CD8-positive, alpha-beta memory T cell (primary cell): ENCODE data around the gene DOCK7. TPM values are rescaled to one million over a fixed set of nuclear protein-coding genes. Genes with fewer than 3 reads are reported as not detected.

Source experiments
- CTCF ChIA-PET: fragments of 350-600 bp; sonication (Branson Sonifier 250); formaldehyde crosslinking; loops from one replicate; lab custom pipeline; 2021; ENCODE audit warnings: antibody characterized with exemption; lab: Charles Lee
- POLR2A ChIA-PET: fragments of 350-600 bp; sonication (Branson Sonifier 250); formaldehyde crosslinking; loops from one replicate; lab custom pipeline; 2021; ENCODE audit warnings: antibody characterized with exemption; lab: Charles Lee
- DNase-seq, 5 donors: peaks; one replicate each; pipeline versions ENCODE4 v3.0.0 to v3.0.0-alpha.2; 2020 to 2022; ENCODE audit warnings: mixed read lengths in 1 of 5
- H3K27ac ChIP-seq: one replicate; pipeline ENCODE4 v1.7.0; 2013; ENCODE audit warnings: low read depth, mild to moderate bottlenecking, low read length, moderate library complexity
- H3K27me3 ChIP-seq: 2 replicates; pipeline ENCODE4 v1.7.0; 2013; ENCODE audit warnings: low read length, mild to moderate bottlenecking; ENCODE audit not compliant: insufficient read depth, poor library complexity, severe bottlenecking
- H3K36me3 ChIP-seq: 2 replicates; pipeline ENCODE4 v1.7.0; 2013; ENCODE audit warnings: mild to moderate bottlenecking, low read length, moderate library complexity; ENCODE audit not compliant: insufficient read depth
- H3K4me1 ChIP-seq: 2 replicates; pipeline ENCODE4 v1.7.0; 2013; ENCODE audit warnings: mild to moderate bottlenecking, low read length, moderate library complexity; ENCODE audit not compliant: insufficient read depth
- H3K4me3 ChIP-seq: 2 replicates; pipeline ENCODE4 v1.7.0; 2013; ENCODE audit warnings: mild to moderate bottlenecking, low read length
- H3K9me3 ChIP-seq: 2 replicates; pipeline ENCODE4 v1.7.0; 2013; ENCODE audit warnings: mild to moderate bottlenecking, low read length
- H3K27ac Mint-ChIP-seq, 8 donors: one replicate each; pipeline ENCODE4 v1.8.0; 2020 to 2021; ENCODE audit warnings: mixed read lengths in 8 of 8, mild to moderate bottlenecking in 6 of 8, inconsistent platforms in 3 of 8, moderate library complexity in 3 of 8
- H3K27me3 Mint-ChIP-seq, 2 donors: one replicate each; pipeline ENCODE4 v1.8.0; 2020 to 2021; ENCODE audit warnings: mixed read lengths in 2 of 2, mild to moderate bottlenecking in 1 of 2, moderate library complexity in 1 of 2
- H3K36me3 Mint-ChIP-seq, 3 donors: one replicate each; pipeline ENCODE4 v1.8.0; 2020 to 2021; ENCODE audit warnings: mixed read lengths in 3 of 3, inconsistent platforms in 1 of 3, mild to moderate bottlenecking in 1 of 3
- H3K4me1 Mint-ChIP-seq, 3 donors: one replicate each; pipeline ENCODE4 v1.8.0; 2020 to 2021; ENCODE audit warnings: mixed read lengths in 3 of 3, inconsistent platforms in 1 of 3, mild to moderate bottlenecking in 1 of 3
- H3K4me3 Mint-ChIP-seq, 7 donors: one replicate each; pipeline ENCODE4 v1.8.0; 2020 to 2021; ENCODE audit warnings: mixed read lengths in 7 of 7, mild to moderate bottlenecking in 6 of 7, moderate library complexity in 4 of 7, inconsistent platforms in 2 of 7
- H3K9me3 Mint-ChIP-seq, 5 donors: one replicate each; pipeline ENCODE4 v1.8.0; 2020 to 2022; ENCODE audit warnings: mixed read lengths in 5 of 5, mild to moderate bottlenecking in 3 of 5, moderate library complexity in 2 of 5, inconsistent platforms in 1 of 5
- polyA plus RNA-seq: library from polyadenylated mRNA; unstranded; fragments of 300-500 nt; fragmentation: Illumina TruSeq; gene quantifications from one replicate; pipeline ENCODE4 v1.2.3, GENCODE V29; 2021
- total RNA-seq, 2 experiments: library from RNA; stranded (reverse); gene quantifications; one replicate each; pipeline ENCODE4 v1.2.3, GENCODE V29; 2021

The DOCK7 gene
- total and polyA plus RNA-seq, 3 experiments from 2014 or later: 2.4 to 10.5 (median 10.5) TPM

GRCh38 chr1:62676611-62677356, 11.4 kb downstream of the DOCK7 start:
- Histone ChIP-seq H3K27me3 (no peaks in the 10 kb centered on the region), H3K9me3 (no peaks in the 10 kb centered on the region), H3K4me1 (no peaks in the 10 kb centered on the region), H3K27ac (no peak overlapping the region), H3K4me3 (no peak overlapping the region), H3K36me3 (no peaks in the 10 kb centered on the region)
- H3K36me3 Mint-ChIP-seq: peaks cover 0 to 2% (median 0%) of the 10 kb centered on the region in 3 donors
- peaks cover 0 to 2% (median 0%) of the 10 kb centered on the region in 5 donors for H3K9me3 Mint-ChIP-seq
- peaks cover 0 to 3% (median 3%) of the 10 kb centered on the region in 3 donors for H3K4me1 Mint-ChIP-seq
- DNase-seq: no peak
- peaks cover 0 to 5% of the 10 kb centered on the region in 2 donors for H3K27me3 Mint-ChIP-seq
- peak overlapping the region in 1 of 8 donors; percentile 2 for H3K27ac Mint-ChIP-seq
- H3K4me3 Mint-ChIP-seq: no peak overlapping the region
- ChIA-PET POLR2A (no interaction called here), CTCF (no interaction called here)

GRCh38 chr1:62673629-62674028, 14.6 kb downstream of the DOCK7 start:
- no peaks in the 10 kb centered on the region for H3K27me3 ChIP-seq
- Mint-ChIP-seq H3K36me3 (peaks cover 0 to 2% (median 0%) of the 10 kb centered on the region in 3 donors), H3K4me1 (peaks cover 0 to 7% (median 3%) of the 10 kb centered on the region in 3 donors), H3K4me3 (no peak overlapping the region), H3K27ac (no peak overlapping the region), H3K27me3 (peaks cover 2 to 5% of the 10 kb centered on the region in 2 donors), H3K9me3 (no peaks in the 10 kb centered on the region)
- no peaks in the 10 kb centered on the region for H3K36me3 ChIP-seq
- DNase-seq: no peak
- H3K9me3 ChIP-seq: no peaks in the 10 kb centered on the region
- no peak overlapping the region for H3K4me3 ChIP-seq
- no peaks in the 10 kb centered on the region for H3K4me1 ChIP-seq
- no peak overlapping the region for H3K27ac ChIP-seq
- POLR2A ChIA-PET: no interaction called here
- CTCF ChIA-PET: no interaction called here

DNA sequence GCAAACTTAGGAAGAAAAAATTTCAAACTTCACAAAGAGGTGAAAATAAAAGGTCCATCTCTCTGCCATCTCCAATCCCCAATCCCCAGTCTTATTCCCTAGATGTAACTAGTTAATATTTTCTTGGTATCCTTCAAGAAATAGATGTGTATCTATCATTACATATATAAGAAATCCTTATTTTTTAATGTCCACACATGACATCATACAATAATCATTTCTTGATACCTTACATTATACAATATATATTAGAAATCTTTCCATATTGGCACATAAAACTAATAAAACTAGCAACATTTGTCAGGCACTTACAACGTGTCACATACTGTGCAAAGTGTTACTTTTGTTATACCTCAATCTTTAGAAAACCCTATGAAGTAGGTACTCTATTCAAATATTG, 16.2 kb downstream of the DOCK7 start:
- Mint-ChIP-seq H3K4me3 (no peak overlapping the region), H3K36me3 (peaks cover 0 to 2% (median 0%) of the 10 kb centered on the region in 3 donors), H3K9me3 (no peaks in the 10 kb centered on the region), H3K4me1 (peaks cover 0 to 7% (median 3%) of the 10 kb centered on the region in 3 donors), H3K27me3 (peaks cover 0 to 2% of the 10 kb centered on the region in 2 donors), H3K27ac (no peak overlapping the region)
- ChIA-PET POLR2A (no interaction called here), CTCF (no interaction called here)
- no peak for DNase-seq
- no peaks in the 10 kb centered on the region for H3K27me3 ChIP-seq
- no peaks in the 10 kb centered on the region for H3K4me1 ChIP-seq
- H3K36me3 ChIP-seq: no peaks in the 10 kb centered on the region
- no peak overlapping the region for H3K27ac ChIP-seq
- H3K9me3 ChIP-seq: no peaks in the 10 kb centered on the region
- no peak overlapping the region for H3K4me3 ChIP-seq

GRCh38 chr1:62654744-62655143, 33.4 kb downstream of the DOCK7 start:
- Mint-ChIP-seq H3K27me3 (no peaks in the 10 kb centered on the region), H3K36me3 (peaks cover 2 to 15% (median 2%) of the 10 kb centered on the region in 3 donors), H3K4me1 (no peaks in the 10 kb centered on the region), H3K27ac (no peak overlapping the region), H3K9me3 (peaks cover 0 to 3% (median 0%) of the 10 kb centered on the region in 5 donors), H3K4me3 (no peak overlapping the region)
- CTCF ChIA-PET: no interaction called here
- no peaks in the 10 kb centered on the region for H3K36me3 ChIP-seq
- no peak overlapping the region for H3K27ac ChIP-seq
- H3K4me3 ChIP-seq: no peak overlapping the region
- H3K9me3 ChIP-seq: no peaks in the 10 kb centered on the region
- no peaks in the 10 kb centered on the region for H3K4me1 ChIP-seq
- no peaks in the 10 kb centered on the region for H3K27me3 ChIP-seq
- DNase-seq: no peak
- POLR2A ChIA-PET: no interaction called here

DNA sequence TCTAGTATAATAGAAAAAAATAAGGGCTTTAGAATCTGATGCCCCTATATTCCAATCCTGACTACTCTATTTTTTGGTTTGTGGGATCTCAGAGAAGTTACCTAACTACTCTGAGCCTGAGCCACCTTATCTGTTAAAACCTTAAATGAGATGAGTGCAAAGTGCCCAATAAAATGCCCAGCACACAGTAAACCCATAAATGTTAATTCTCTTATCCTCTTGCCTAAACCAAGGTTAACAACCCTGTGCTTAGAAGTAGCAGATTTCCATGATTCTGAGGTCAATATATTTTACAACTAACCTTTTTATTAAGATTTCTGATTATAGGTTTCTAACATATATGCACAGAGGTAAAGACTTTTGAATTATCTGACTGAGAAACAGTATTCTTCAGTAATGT, 35.8 kb downstream of the DOCK7 start:
- no peaks in the 10 kb centered on the region for H3K27me3 Mint-ChIP-seq
- no peaks in the 10 kb centered on the region for H3K27me3 ChIP-seq
- no peak overlapping the region for H3K4me3 ChIP-seq
- peaks cover 2 to 14% (median 4%) of the 10 kb centered on the region in 3 donors for H3K36me3 Mint-ChIP-seq
- no peak for DNase-seq
- no peaks in the 10 kb centered on the region for H3K9me3 ChIP-seq
- H3K27ac ChIP-seq: no peak overlapping the region
- H3K9me3 Mint-ChIP-seq: peaks cover 0 to 3% (median 0%) of the 10 kb centered on the region in 5 donors
- H3K36me3 ChIP-seq: no peaks in the 10 kb centered on the region
- no peaks in the 10 kb centered on the region for H3K4me1 ChIP-seq
- CTCF ChIA-PET: no interaction called here
- no peak overlapping the region for H3K4me3 Mint-ChIP-seq
- H3K4me1 Mint-ChIP-seq: no peaks in the 10 kb centered on the region
- POLR2A ChIA-PET: no interaction called here
- H3K27ac Mint-ChIP-seq: no peak overlapping the region

DNA sequence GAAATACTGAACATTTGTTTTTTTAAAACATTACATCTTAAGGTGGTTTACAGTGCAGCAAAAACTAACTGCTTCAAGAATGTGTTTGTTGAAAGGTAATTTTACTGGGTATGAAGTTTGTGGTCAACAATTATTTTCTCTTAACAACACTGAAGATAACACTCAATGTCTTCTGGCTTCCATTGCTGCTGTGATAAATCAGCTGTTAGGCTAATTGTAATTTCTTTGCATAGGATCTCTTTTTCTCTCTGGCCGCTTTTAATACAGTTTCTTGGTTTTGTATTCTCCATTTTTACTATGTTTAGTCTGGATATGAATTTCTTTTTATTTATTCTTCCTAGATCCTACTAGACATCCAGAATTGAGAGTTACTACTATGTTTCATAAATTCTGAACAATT, 44.9 kb downstream of the DOCK7 start:
- ChIA-PET POLR2A (no interaction called here), CTCF (no interaction called here)
- Mint-ChIP-seq H3K36me3 (peaks cover 4 to 13% (median 12%) of the 10 kb centered on the region in 3 donors), H3K27ac (no peak overlapping the region), H3K9me3 (no peaks in the 10 kb centered on the region), H3K4me3 (no peak overlapping the region), H3K4me1 (no peaks in the 10 kb centered on the region), H3K27me3 (no peaks in the 10 kb centered on the region)
- Histone ChIP-seq H3K36me3 (no peaks in the 10 kb centered on the region), H3K27me3 (no peaks in the 10 kb centered on the region), H3K4me1 (no peaks in the 10 kb centered on the region), H3K27ac (no peak overlapping the region), H3K4me3 (no peak overlapping the region), H3K9me3 (no peaks in the 10 kb centered on the region)
- no peak for DNase-seq

DNA sequence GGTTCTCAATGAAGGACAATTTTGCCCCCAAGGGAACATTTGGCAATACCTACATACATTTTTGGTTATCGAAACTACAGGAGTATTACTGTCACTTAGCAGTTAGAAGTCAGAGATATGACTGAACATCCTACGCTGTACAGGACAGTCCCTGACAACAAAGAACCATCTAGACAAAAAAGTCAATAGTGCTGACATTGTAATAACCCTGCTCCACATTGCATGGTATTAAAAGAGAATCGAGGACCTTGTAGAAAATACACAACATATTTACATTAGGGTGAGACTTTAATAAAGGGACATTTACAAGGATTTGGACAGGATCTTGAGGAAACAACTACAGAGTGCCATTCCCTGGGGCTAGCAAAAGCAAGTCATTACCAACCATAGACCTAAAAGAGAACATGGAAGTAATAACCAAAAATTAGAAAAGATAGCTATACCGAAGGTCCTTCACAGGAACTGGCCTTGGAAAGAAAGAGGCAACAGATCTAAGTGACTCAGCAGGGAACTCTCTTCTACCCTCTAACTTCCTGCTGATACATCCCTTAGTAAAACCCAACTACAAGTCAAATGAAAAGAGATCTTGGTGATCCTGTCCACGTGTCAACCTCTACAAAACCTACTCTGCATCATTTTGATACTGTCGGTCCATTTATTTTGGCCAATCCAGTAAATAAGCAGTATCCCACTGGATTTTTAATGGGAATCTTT, 50.6 kb downstream of the DOCK7 start:
- peak overlapping the region in 1 of 8 donors; percentile 26 for H3K27ac Mint-ChIP-seq
- no peaks in the 10 kb centered on the region for H3K4me1 ChIP-seq
- no peaks in the 10 kb centered on the region for H3K9me3 ChIP-seq
- H3K36me3 Mint-ChIP-seq: peaks cover 7 to 15% (median 10%) of the 10 kb centered on the region in 3 donors
- no peaks in the 10 kb centered on the region for H3K36me3 ChIP-seq
- no peaks in the 10 kb centered on the region for H3K27me3 Mint-ChIP-seq
- no peaks in the 10 kb centered on the region for H3K4me1 Mint-ChIP-seq
- CTCF ChIA-PET: no interaction called here
- POLR2A ChIA-PET: no interaction called here
- H3K4me3 ChIP-seq: no peak overlapping the region
- no peak overlapping the region for H3K27ac ChIP-seq
- no peak overlapping the region for H3K4me3 Mint-ChIP-seq
- DNase-seq: no peak
- H3K9me3 Mint-ChIP-seq: no peaks in the 10 kb centered on the region
- H3K27me3 ChIP-seq: no peaks in the 10 kb centered on the region

GRCh38 chr1:62628506-62628905, 59.7 kb downstream of the DOCK7 start:
- no peaks in the 10 kb centered on the region for H3K4me1 Mint-ChIP-seq
- ChIA-PET CTCF (no interaction called here), POLR2A (no interaction called here)
- H3K4me3 Mint-ChIP-seq: no peak overlapping the region
- Histone ChIP-seq H3K4me1 (no peaks in the 10 kb centered on the region), H3K9me3 (no peaks in the 10 kb centered on the region), H3K36me3 (peaks cover 5% of the 10 kb centered on the region), H3K27me3 (no peaks in the 10 kb centered on the region), H3K27ac (no peak overlapping the region), H3K4me3 (no peak overlapping the region)
- no peaks in the 10 kb centered on the region for H3K27me3 Mint-ChIP-seq
- H3K36me3 Mint-ChIP-seq: peaks cover 15 to 31% (median 24%) of the 10 kb centered on the region in 3 donors
- no peak overlapping the region for H3K27ac Mint-ChIP-seq
- DNase-seq: no peak
- no peaks in the 10 kb centered on the region for H3K9me3 Mint-ChIP-seq
